GM12891 (cell line): ENCODE results near the gene PDGFRB.

Source experiments
- POLR2A ChIP-seq: IDR thresholded peaks from 2 replicates; pipeline ENCODE4 v1.6.1; 2011; ENCODE audit warnings: low read depth, low read length, control low read depth
- POLR2AphosphoS5 ChIP-seq: IDR thresholded peaks from 2 replicates; pipeline ENCODE4 v1.6.1; 2011; ENCODE audit warnings: low read depth, low read length, control low read depth
- POU2F2 ChIP-seq: IDR thresholded peaks from 2 replicates; pipeline ENCODE4 v1.6.1; 2011; ENCODE audit warnings: low read depth, mild to moderate bottlenecking, control low read depth, low read length, moderate library complexity
- SPI1 ChIP-seq: IDR thresholded peaks from 2 replicates; pipeline ENCODE4 v1.6.1; 2011; ENCODE audit warnings: low read depth, low read length, control low read depth
- TAF1 ChIP-seq: IDR thresholded peaks from 2 replicates; pipeline ENCODE4 v1.6.1; 2011; ENCODE audit warnings: low read depth, low read length, control low read depth

- TF ChIP-seq POU2F2 (no peak), POLR2A (no peak), POLR2AphosphoS5 (no peak), SPI1 (no peak), TAF1 (no peak)
Observed at GRCh38 chr5:150182774-150183173, 27.1 kb upstream of the PDGFRB start.
